Body of pancreas (tissue), 4 donors: ENCODE data around the gene SOBP. TPM values are rescaled to one million over a fixed set of nuclear protein-coding genes. Genes with fewer than 3 reads are reported as not detected.

Source experiments
- ATAC-seq: fragments of 150-250 bp; one replicate; pipeline ENCODE4 v1.9.1; 2016
- DNase-seq, 4 donors: peaks; one replicate each; pipeline ENCODE4 v3.0.0-alpha.2; 2019
- H3K27ac ChIP-seq, 4 donors: fragments of 200-600 bp; sonication (generic); 1 replicate in 3 of 4; 2 replicates in 1 of 4; pipeline versions ENCODE4 v1.5.1 to v1.6.1; 2016 to 2019; ENCODE audit warnings: mild to moderate bottlenecking in 1 of 4, mixed read lengths in 1 of 4, moderate library complexity in 1 of 4
- H3K27me3 ChIP-seq, 2 donors: fragments of 200-600 bp; sonication (generic); one replicate each; pipeline ENCODE4 v1.6.0; 2016; ENCODE audit warnings: mild to moderate bottlenecking in 1 of 2
- H3K36me3 ChIP-seq, 2 donors: fragments of 200-600 bp; sonication (generic); replicated peaks in 1 of 2; 2 replicates each; pipeline ENCODE4 v1.5.1; 2016; ENCODE audit warnings: low read depth in 2 of 2; ENCODE audit not compliant: insufficient read depth in 1 of 2
- H3K4me1 ChIP-seq: fragments of 200-600 bp; sonication (generic); one replicate; pipeline ENCODE4 v1.6.0; 2016
- H3K4me3 ChIP-seq, 2 donors: fragments of 200-600 bp; sonication (generic); 1 replicate in 1 of 2; 2 replicates in 1 of 2; pipeline ENCODE4 v1.5.1; 2016 to 2019
- H3K9me3 ChIP-seq, 3 donors: fragments of 200-600 bp; sonication (generic); 1 replicate in 2 of 3; 2 replicates in 1 of 3; pipeline ENCODE4 v1.5.1; 2016
- POLR2A ChIP-seq, 3 donors: fragments of 450-650 bp; IDR thresholded peaks; one replicate each; pipeline ENCODE4 v1.6.1; 2016; ENCODE audit warnings: antibody characterized with exemption in 3 of 3, mild to moderate bottlenecking in 2 of 3
- WGBS, 2 donors: methylation state at CpG; one replicate each; pipeline ENCODE4 v1.1.5; 2017; 5-methylcytosine and 5-hydroxymethylcytosine counted together
- intact Hi-C: fragments of 100-400 bp; cut with DNase I; formaldehyde crosslinking; loops from one replicate; pipeline ENCODE4 v1.15.1; 2023
- total RNA-seq, 2 donors: library from RNA; depleted of rRNA; stranded (reverse); fragments of >200 nt; gene quantifications; one replicate each; pipeline ENCODE4 v1.1.0, GENCODE V29; 2016
- TF ChIP-seq, protein P1 (sequence below), 7 experiments: fragments of 450-650 bp in 4 of 7; fragments of 200-600 bp in 3 of 7; sonication (generic) in 3 of 7; IDR thresholded peaks; one replicate each; pipeline ENCODE4 v1.5.1; 2016 to 2019; ENCODE audit warnings: antibody characterized with exemption in 7 of 7

SOBP gene, protein sequence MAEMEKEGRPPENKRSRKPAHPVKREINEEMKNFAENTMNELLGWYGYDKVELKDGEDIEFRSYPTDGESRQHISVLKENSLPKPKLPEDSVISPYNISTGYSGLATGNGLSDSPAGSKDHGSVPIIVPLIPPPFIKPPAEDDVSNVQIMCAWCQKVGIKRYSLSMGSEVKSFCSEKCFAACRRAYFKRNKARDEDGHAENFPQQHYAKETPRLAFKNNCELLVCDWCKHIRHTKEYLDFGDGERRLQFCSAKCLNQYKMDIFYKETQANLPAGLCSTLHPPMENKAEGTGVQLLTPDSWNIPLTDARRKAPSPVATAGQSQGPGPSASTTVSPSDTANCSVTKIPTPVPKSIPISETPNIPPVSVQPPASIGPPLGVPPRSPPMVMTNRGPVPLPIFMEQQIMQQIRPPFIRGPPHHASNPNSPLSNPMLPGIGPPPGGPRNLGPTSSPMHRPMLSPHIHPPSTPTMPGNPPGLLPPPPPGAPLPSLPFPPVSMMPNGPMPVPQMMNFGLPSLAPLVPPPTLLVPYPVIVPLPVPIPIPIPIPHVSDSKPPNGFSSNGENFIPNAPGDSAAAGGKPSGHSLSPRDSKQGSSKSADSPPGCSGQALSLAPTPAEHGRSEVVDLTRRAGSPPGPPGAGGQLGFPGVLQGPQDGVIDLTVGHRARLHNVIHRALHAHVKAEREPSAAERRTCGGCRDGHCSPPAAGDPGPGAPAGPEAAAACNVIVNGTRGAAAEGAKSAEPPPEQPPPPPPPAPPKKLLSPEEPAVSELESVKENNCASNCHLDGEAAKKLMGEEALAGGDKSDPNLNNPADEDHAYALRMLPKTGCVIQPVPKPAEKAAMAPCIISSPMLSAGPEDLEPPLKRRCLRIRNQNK
- total RNA-seq, result 1 to 10 TPM in 1 of 2 donors, under 1 TPM in 1; 0.66 to 3.1 TPM

DNA sequence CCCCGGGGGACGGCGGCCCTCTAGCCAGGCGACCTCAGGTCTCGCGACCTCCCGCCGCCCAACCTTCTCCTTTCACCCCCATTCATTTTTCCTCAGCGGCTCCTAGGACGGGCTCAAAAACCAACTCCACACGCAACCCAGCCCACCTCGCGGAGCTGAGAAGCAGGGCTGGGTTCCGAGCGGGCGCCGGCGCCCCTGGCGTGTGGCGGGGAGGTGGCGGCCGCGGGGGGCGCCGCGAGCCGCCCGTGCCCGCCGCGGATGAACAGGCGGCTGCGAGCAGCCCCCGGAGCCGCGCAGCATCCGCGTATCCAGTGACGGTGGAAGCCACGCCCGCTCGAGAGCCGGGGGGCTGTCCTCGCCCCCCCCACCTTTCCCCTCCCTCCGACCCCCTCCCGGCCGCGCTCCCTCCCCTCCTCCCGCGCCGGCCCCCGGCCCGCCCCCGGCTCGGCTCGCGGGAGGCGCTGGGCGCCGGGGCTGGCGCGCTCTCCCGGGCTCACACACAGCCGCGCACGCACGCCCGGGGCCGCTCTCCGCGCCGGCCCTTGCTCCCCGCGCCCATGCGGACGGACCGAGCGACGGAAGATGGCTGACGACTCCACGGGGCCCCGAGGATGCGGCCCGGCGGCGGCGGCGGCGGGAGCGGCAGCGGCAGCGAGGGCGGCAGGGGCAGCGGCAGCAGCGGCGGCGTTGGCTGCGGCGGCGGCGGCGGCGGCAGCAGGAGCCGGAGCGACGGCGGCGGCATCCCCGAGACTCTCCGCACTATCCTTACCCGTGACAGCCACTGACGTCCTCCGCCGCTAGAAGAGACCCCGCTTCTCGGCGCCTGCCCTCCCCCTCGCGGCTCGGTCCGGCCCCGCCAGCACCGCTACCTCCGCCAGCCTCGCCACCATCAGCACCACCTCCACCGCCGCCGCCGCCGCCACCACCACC, at the start of gene SOBP:
TSS of gene SOBP (plus strand) at position 482 of the 930 bp plus-strand sequence. CDS start 500 bp downstream, outside the sequence.
- DNase-seq (peak; percentile 26 to 48 (median 36)), ATAC-seq (peak; percentile 60)
- WGBS, 2 donors, result 0 to 1% methylated on average over 23 to 81 of the region's 130 CpGs
- Histone ChIP-seq H3K9me3 (no peaks in the 10 kb centered on the region), H3K27ac (peak within 1 kb of the TSS in 3 of 4 donors; percentile 48 to 69 (median 58)), H3K4me3 (peak within 1 kb of the TSS; percentile 44 to 80), H3K36me3 (no peaks in the 10 kb centered on the region), H3K27me3 (no peaks in the 10 kb centered on the region), H3K4me1 (peaks cover 23% of the 10 kb centered on the region)
- TF ChIP-seq, protein P1, sequence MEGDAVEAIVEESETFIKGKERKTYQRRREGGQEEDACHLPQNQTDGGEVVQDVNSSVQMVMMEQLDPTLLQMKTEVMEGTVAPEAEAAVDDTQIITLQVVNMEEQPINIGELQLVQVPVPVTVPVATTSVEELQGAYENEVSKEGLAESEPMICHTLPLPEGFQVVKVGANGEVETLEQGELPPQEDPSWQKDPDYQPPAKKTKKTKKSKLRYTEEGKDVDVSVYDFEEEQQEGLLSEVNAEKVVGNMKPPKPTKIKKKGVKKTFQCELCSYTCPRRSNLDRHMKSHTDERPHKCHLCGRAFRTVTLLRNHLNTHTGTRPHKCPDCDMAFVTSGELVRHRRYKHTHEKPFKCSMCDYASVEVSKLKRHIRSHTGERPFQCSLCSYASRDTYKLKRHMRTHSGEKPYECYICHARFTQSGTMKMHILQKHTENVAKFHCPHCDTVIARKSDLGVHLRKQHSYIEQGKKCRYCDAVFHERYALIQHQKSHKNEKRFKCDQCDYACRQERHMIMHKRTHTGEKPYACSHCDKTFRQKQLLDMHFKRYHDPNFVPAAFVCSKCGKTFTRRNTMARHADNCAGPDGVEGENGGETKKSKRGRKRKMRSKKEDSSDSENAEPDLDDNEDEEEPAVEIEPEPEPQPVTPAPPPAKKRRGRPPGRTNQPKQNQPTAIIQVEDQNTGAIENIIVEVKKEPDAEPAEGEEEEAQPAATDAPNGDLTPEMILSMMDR (IDR thresholded peaks at IDR 0.05), result no peak
- no peak for TF ChIP-seq POLR2A (IDR thresholded peaks at IDR 0.05)
- intact Hi-C loops, result no loop called here

DNA sequence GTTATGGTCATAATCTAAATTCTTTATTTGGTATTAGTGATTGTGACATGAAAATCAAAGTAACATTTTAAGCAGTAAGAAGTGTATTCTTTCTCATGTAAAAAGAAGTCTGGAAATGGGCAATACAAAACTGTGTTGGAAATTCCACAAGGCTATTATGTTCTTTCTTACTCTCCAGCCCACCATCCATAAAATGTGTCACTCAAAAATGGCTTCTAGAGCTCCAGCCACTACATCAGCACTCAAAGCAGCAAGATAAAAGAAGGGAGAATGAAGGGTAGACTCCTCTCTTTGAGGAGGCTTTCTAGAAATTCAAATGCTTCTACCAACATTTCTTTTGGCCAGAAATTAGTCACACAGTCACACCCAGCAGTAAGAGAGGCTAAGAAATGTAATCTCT, 49.0 kb upstream of the SOBP start:
- Histone ChIP-seq H3K4me3 (no peak overlapping the region), H3K9me3 (no peaks in the 10 kb centered on the region), H3K27me3 (no peaks in the 10 kb centered on the region), H3K36me3 (no peaks in the 10 kb centered on the region), H3K27ac (no peak overlapping the region), H3K4me1 (no peaks in the 10 kb centered on the region)
- ATAC-seq (no peak), DNase-seq (no peak)
- intact Hi-C loops, result no loop called here
- TF ChIP-seq, protein P1 (IDR thresholded peaks at IDR 0.05), result no peak
- no peak for TF ChIP-seq POLR2A (IDR thresholded peaks at IDR 0.05)

DNA sequence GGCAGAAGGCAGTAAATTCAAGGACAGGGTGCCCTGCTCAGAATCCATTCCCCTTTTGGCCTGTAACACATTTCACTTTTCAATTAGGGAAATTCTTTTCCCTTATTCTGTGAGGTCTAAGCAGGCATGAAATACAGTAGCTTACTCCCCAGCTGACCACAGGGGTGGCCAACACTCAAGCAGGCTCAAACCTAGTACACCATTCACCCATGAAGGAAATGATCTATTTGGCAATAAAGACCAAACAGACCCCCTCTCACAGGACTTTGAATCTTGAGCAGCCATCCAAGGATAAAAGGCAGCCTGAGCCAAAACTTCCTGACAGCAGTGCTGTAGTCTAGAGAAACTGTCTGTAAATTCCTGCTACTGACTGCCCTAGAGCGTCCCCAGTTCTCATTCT, 48.2 kb upstream of the SOBP start:
- no peaks in the 10 kb centered on the region for H3K36me3 ChIP-seq
- no peak for DNase-seq
- no peak overlapping the region for H3K27ac ChIP-seq
- no peaks in the 10 kb centered on the region for H3K4me1 ChIP-seq
- TF ChIP-seq, protein P1 (IDR thresholded peaks at IDR 0.05), result no peak
- no peak for TF ChIP-seq POLR2A (IDR thresholded peaks at IDR 0.05)
- H3K4me3 ChIP-seq, result no peak overlapping the region
- ATAC-seq, result no peak
- H3K9me3 ChIP-seq, result no peaks in the 10 kb centered on the region
- H3K27me3 ChIP-seq, result no peaks in the 10 kb centered on the region
- intact Hi-C loops, result no loop called here
- WGBS, 2 donors, result 89 to 94% methylated on average over 1 of the region's 1 CpG

DNA sequence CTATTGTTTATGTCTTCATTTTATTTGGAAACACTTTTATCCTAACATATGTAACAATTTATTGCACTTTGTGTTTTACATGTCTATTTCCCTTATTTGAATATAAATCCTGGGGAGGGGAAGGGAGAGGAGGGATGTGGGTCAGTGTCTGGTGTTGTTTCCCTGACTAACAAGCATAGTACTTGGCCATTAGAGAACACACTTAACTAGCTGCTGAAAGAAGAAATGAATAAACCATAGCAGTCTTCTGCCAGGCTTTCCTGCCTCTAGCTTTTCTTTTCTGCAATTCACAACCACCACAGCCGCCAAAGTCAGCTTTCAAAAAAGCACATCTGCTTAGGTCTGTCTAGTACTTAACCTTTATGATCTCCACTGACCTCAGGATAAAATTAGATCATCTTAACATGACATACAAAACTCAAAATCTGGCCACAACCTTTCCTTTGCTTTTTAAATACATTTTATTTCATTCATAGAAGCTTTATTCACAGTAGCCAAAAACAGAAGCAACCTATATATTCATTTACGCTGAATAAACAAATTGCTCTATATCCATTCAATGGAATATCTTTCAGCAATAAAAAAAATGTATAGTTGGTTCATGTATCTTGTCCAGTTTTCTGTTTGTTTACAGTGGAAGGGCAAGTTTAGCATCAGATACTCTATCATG, 46.8 kb upstream of the SOBP start:
- H3K4me3 ChIP-seq, result no peak overlapping the region
- no peaks in the 10 kb centered on the region for H3K36me3 ChIP-seq
- TF ChIP-seq, protein P1 (IDR thresholded peaks at IDR 0.05), result no peak
- TF ChIP-seq POLR2A (IDR thresholded peaks at IDR 0.05), result no peak
- ATAC-seq (no peak), DNase-seq (no peak)
- intact Hi-C loops, result no loop called here
- H3K9me3 ChIP-seq, result peaks cover 0 to 9% (median 0%) of the 10 kb centered on the region in 3 donors
- no peak overlapping the region for H3K27ac ChIP-seq
- H3K27me3 ChIP-seq, result no peaks in the 10 kb centered on the region
- H3K4me1 ChIP-seq, result no peaks in the 10 kb centered on the region
- 97 to 98% methylated on average over 2 of the region's 2 CpGs for WGBS, 2 donors
